ENCODE measurements around the gene NDFIP1. TPM values are rescaled to one million over a fixed set of nuclear protein-coding genes. Genes with fewer than 3 reads are reported as not detected.

Gene NDFIP1
- 10 to 100 TPM; 45.7 to 53.2 (median 49.4) TPM for total RNA-seq
- long read RNA-seq, donor 1, transcript NDFIP1-201 (8 exons, 3,851 nt), result major isoform, 105 of 109 reads
- long read RNA-seq, donor 1, partial matches to known transcripts, result 2 of 109 reads
- long read RNA-seq, donor 1, other reads (novel, unspliced or antisense), result 2 of 109 reads
- long read RNA-seq, donor 2, transcript NDFIP1-201 (8 exons, 3,851 nt), result major isoform, 67 of 71 reads
- long read RNA-seq, donor 2, partial matches to known transcripts, result 0 of 71 reads
- long read RNA-seq, donor 2, other reads (novel, unspliced or antisense), result 4 of 71 reads

GRCh38 chr5:142108432-142109330, at the start of gene NDFIP1:
Gene NDFIP1, plus strand, starts transcription at chr5:142108779. Its CDS starts 196 bp downstream, at chr5:142108975.
- peak; percentile 99 for ATAC-seq
- peak; percentile 88 to 94 (median 93) for DNase-seq
- no peaks in the 10 kb centered on the region for H3K36me3 ChIP-seq (ENCODE audit: low read depth)
- H3K9me3 ChIP-seq, result no peaks in the 10 kb centered on the region
- H3K4me3 ChIP-seq, result peak within 1 kb of the TSS; percentile 69
- peaks cover 24% of the 10 kb centered on the region for H3K4me1 ChIP-seq (ENCODE audit: low read depth)
- no peak for TF ChIP-seq CTCF (IDR thresholded peaks at IDR 0.05)
- intact Hi-C loops (cut with DNase I, micrococcal nuclease), result no loop called here

GRCh38 chr5:142059304-142059940, 49.2 kb upstream of the NDFIP1 start:
- H3K9me3 ChIP-seq, result no peaks in the 10 kb centered on the region
- ATAC-seq (no peak), DNase-seq (no peak)
- H3K4me3 ChIP-seq, result no peak overlapping the region
- intact Hi-C loops (cut with DNase I, micrococcal nuclease), result no loop called here
- no peak for TF ChIP-seq CTCF (IDR thresholded peaks at IDR 0.05)
- no peaks in the 10 kb centered on the region for H3K4me1 ChIP-seq (ENCODE audit: low read depth)
- no peaks in the 10 kb centered on the region for H3K36me3 ChIP-seq (ENCODE audit: low read depth)

GRCh38 chr5:142063376-142063775, 45.2 kb upstream of the NDFIP1 start:
- ATAC-seq (no peak), DNase-seq (no peak)
- Histone ChIP-seq H3K36me3 (ENCODE audit: low read depth) (no peaks in the 10 kb centered on the region), H3K4me1 (ENCODE audit: low read depth) (no peaks in the 10 kb centered on the region), H3K4me3 (no peak overlapping the region), H3K9me3 (no peaks in the 10 kb centered on the region)
- TF ChIP-seq CTCF (IDR thresholded peaks at IDR 0.05), result no peak
- intact Hi-C loops (cut with DNase I, micrococcal nuclease), result no loop called here

GRCh38 chr5:142063878-142064331, 44.7 kb upstream of the NDFIP1 start:
- Histone ChIP-seq H3K9me3 (no peaks in the 10 kb centered on the region), H3K4me1 (ENCODE audit: low read depth) (no peaks in the 10 kb centered on the region), H3K36me3 (ENCODE audit: low read depth) (no peaks in the 10 kb centered on the region), H3K4me3 (no peak overlapping the region)
- intact Hi-C loops (cut with DNase I, micrococcal nuclease), result no loop called here
- ATAC-seq (no peak), DNase-seq (peak; percentile 8 to 49 (median 27))
- TF ChIP-seq CTCF (IDR thresholded peaks at IDR 0.05), result no peak

GRCh38 chr5:142065273-142065672, 43.3 kb upstream of the NDFIP1 start:
- ATAC-seq (no peak), DNase-seq (no peak)
- no peak overlapping the region for H3K4me3 ChIP-seq
- no peaks in the 10 kb centered on the region for H3K36me3 ChIP-seq (ENCODE audit: low read depth)
- no peaks in the 10 kb centered on the region for H3K4me1 ChIP-seq (ENCODE audit: low read depth)
- TF ChIP-seq CTCF (IDR thresholded peaks at IDR 0.05), result no peak
- H3K9me3 ChIP-seq, result no peaks in the 10 kb centered on the region
- intact Hi-C loops (cut with DNase I, micrococcal nuclease), result no loop called here

All from mucosa of descending colon (tissue), 3 donors.